Measurements from ENCODE around the gene ZFAND2A.

DNA sequence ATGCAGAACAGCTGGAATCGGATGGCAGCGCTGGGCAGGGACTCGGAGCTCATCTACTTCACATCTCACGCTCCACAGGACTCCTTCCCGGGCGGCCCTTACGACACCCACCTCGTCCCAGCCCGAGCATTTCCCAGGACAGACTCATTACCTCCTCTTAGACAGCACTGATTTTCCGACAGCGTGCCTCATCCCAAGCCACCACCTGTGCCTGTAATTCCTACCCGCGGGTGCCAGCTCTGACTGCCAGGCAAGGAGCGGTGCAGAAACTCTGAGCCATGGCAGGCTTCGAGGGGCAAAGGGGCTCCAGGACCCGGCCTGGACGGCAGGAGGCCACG lies 46.5 kb downstream of the ZFAND2A start:
- TF ChIP-seq, protein P1, sequence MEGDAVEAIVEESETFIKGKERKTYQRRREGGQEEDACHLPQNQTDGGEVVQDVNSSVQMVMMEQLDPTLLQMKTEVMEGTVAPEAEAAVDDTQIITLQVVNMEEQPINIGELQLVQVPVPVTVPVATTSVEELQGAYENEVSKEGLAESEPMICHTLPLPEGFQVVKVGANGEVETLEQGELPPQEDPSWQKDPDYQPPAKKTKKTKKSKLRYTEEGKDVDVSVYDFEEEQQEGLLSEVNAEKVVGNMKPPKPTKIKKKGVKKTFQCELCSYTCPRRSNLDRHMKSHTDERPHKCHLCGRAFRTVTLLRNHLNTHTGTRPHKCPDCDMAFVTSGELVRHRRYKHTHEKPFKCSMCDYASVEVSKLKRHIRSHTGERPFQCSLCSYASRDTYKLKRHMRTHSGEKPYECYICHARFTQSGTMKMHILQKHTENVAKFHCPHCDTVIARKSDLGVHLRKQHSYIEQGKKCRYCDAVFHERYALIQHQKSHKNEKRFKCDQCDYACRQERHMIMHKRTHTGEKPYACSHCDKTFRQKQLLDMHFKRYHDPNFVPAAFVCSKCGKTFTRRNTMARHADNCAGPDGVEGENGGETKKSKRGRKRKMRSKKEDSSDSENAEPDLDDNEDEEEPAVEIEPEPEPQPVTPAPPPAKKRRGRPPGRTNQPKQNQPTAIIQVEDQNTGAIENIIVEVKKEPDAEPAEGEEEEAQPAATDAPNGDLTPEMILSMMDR (IDR thresholded peaks at IDR 0.05) = no peak
- no peak for TF ChIP-seq POLR2A (IDR thresholded peaks at IDR 0.05)

All from heart left ventricle (tissue), 13 donors.